Upper lobe of left lung (tissue), 6 donors: Measurements from ENCODE around the gene PLD2. TPM values are rescaled to one million over a fixed set of nuclear protein-coding genes. Genes with fewer than 3 reads are reported as not detected.
A peak's percentile ranks its signal among the peaks of the same experiment; 100 is the strongest.

ENCODE experiments used
- ATAC-seq, 2 donors: fragments of 200-7000 bp; cut with Tn5 transposase; one replicate each; pipeline ENCODE4 v1.9.1; 2022; ENCODE audit warnings: mild to moderate bottlenecking in 2 of 2, moderate library complexity in 2 of 2; ENCODE audit not compliant: low FRiP score in 2 of 2
- DNase-seq, 2 donors: peaks; one replicate each; pipeline ENCODE4 v3.0.0-alpha.2; 2019 to 2020
- H3K27ac ChIP-seq, 4 donors: fragments of 200-600 bp; sonication (generic); one replicate each; pipeline ENCODE4 v1.5.1; 2016 to 2019
- H3K27me3 ChIP-seq, 4 donors: fragments of 200-600 bp; sonication (generic); one replicate each; pipeline ENCODE4 v1.5.1; 2017 to 2019
- H3K36me3 ChIP-seq, 4 donors: fragments of 200-600 bp; sonication (generic); one replicate each; pipeline ENCODE4 v1.5.1; 2016 to 2019
- H3K4me1 ChIP-seq, 4 donors: fragments of 200-600 bp; sonication (generic); one replicate each; pipeline ENCODE4 v1.5.1; 2018 to 2019
- H3K4me3 ChIP-seq, 4 donors: fragments of 200-600 bp; sonication (generic); one replicate each; pipeline ENCODE4 v1.5.1; 2017 to 2019; ENCODE audit warnings: mild to moderate bottlenecking in 2 of 4, moderate library complexity in 1 of 4
- H3K9me3 ChIP-seq, 4 donors: fragments of 200-600 bp; sonication (generic); one replicate each; pipeline ENCODE4 v1.5.1; 2018 to 2019
- CTCF ChIP-seq, 6 experiments: fragments of 450-650 bp in 4 of 6; fragments of 200-600 bp in 2 of 6; sonication (generic) in 2 of 6; IDR thresholded peaks; one replicate each; pipeline ENCODE4 v1.5.1; 2016 to 2019; ENCODE audit warnings: antibody characterized with exemption in 6 of 6
- EP300 ChIP-seq, 4 donors: sonication (generic); formaldehyde crosslinking; IDR thresholded peaks; one replicate each; pipeline ENCODE4 v1.5.1; 2017; ENCODE audit warnings: antibody characterized with exemption in 4 of 4, control low read depth in 2 of 4
- POLR2A ChIP-seq, 4 donors: fragments of 450-650 bp; IDR thresholded peaks; one replicate each; pipeline ENCODE4 v1.5.1; 2016 to 2017; ENCODE audit warnings: antibody characterized with exemption in 4 of 4, mild to moderate bottlenecking in 2 of 4
- POLR2AphosphoS5 ChIP-seq, 2 donors: sonication (generic); formaldehyde crosslinking; IDR thresholded peaks; one replicate each; pipeline ENCODE4 v1.5.1; 2017; ENCODE audit warnings: antibody characterized with exemption in 2 of 2
- WGBS, 2 donors: methylation state at CpG; one replicate each; pipeline ENCODE4 v1.1.5; 2017 to 2018; 5-methylcytosine and 5-hydroxymethylcytosine counted together
- total RNA-seq, 6 donors: library from RNA; depleted of rRNA in 4 of 6; stranded (reverse); fragments of >200 nt in 4 of 6; gene quantifications; one replicate each; pipeline versions ENCODE4 v1.1.0 to v1.2.1, GENCODE V29; 2016 to 2021
- donor health status: DM: no; HTN: no; CAD: no; lungs with moderate emphysema.
- donor health status: DM: no; HTN: yes; CAD: no; lungs with severe emphysema.

Gene PLD2
- total RNA-seq, 6 donors from 2014 or later, result 15.0 to 51.3 (median 37.6) TPM

- peak overlapping the region; percentile 52 to 69 (median 56) for H3K27ac ChIP-seq
- 57 to 67% methylated on average over 8 to 9 of the region's 9 CpGs for WGBS, 2 donors
- peak in 1 of 2 donors; percentile 55 for ATAC-seq
These were observed 40.2 kb upstream of the PLD2 start for GRCh38 chr17:4766723-4767122.

GRCh38 chr17:4768298-4768697, 38.7 kb upstream of the PLD2 start:
- no peaks in the 10 kb centered on the region for H3K4me1 ChIP-seq

More at GRCh38 chr17:4766723-4767122, 40.2 kb upstream of the PLD2 start:
- TF ChIP-seq CTCF (IDR thresholded peaks at IDR 0.05) (no peak), EP300 (IDR thresholded peaks at IDR 0.05) (no peak), POLR2AphosphoS5 (IDR thresholded peaks at IDR 0.05) (no peak), POLR2A (IDR thresholded peaks at IDR 0.05) (no peak)
- Histone ChIP-seq H3K4me1 (no peaks in the 10 kb centered on the region), H3K4me3 (no peak overlapping the region), H3K36me3 (no peaks in the 10 kb centered on the region), H3K27me3 (no peaks in the 10 kb centered on the region), H3K9me3 (no peaks in the 10 kb centered on the region)
- no peak for DNase-seq

GRCh38 chr17:4769628-4770027, 37.3 kb upstream of the PLD2 start:
- DNase-seq, result no peak
- WGBS, 2 donors, result 83 to 94% methylated on average over 2 of the region's 2 CpGs
- no peaks in the 10 kb centered on the region for H3K36me3 ChIP-seq
- no peak overlapping the region for H3K27ac ChIP-seq
- H3K27me3 ChIP-seq, result no peaks in the 10 kb centered on the region
- no peak overlapping the region for H3K4me3 ChIP-seq
- ATAC-seq, result no peak
- TF ChIP-seq EP300 (IDR thresholded peaks at IDR 0.05), result no peak
- no peak for TF ChIP-seq POLR2AphosphoS5 (IDR thresholded peaks at IDR 0.05)
- no peaks in the 10 kb centered on the region for H3K4me1 ChIP-seq
- no peaks in the 10 kb centered on the region for H3K9me3 ChIP-seq

More at GRCh38 chr17:4768298-4768697, 38.7 kb upstream of the PLD2 start:
- Histone ChIP-seq H3K36me3 (no peaks in the 10 kb centered on the region), H3K27ac (peak overlapping the region in 1 of 4 donors; percentile 58), H3K4me3 (no peak overlapping the region), H3K27me3 (no peaks in the 10 kb centered on the region), H3K9me3 (no peaks in the 10 kb centered on the region)
- WGBS, 2 donors, result 67 to 68% methylated on average over 6 of the region's 6 CpGs
- DNase-seq (no peak), ATAC-seq (peak in 1 of 2 donors; percentile 49)
- TF ChIP-seq POLR2A (IDR thresholded peaks at IDR 0.05) (peak in 1 of 4 donors; percentile 64), EP300 (IDR thresholded peaks at IDR 0.05) (no peak)

GRCh38 chr17:4771519-4772234, 35.3 kb upstream of the PLD2 start, which contains the start of gene TM4SF5:
Gene TM4SF5, plus strand, starts transcription at chr17:4771886. Its CDS starts 37 bp downstream, at chr17:4771923.
- Histone ChIP-seq H3K27me3 (no peaks in the 10 kb centered on the region), H3K27ac (no peak within 1 kb of the TSS), H3K9me3 (no peaks in the 10 kb centered on the region), H3K36me3 (no peaks in the 10 kb centered on the region), H3K4me3 (no peak within 1 kb of the TSS), H3K4me1 (no peaks in the 10 kb centered on the region)
- DNase-seq, result peak in 1 of 2 donors; percentile 54
- no peak for ATAC-seq
- TF ChIP-seq POLR2AphosphoS5 (IDR thresholded peaks at IDR 0.05) (no peak), EP300 (IDR thresholded peaks at IDR 0.05) (no peak), CTCF (IDR thresholded peaks at IDR 0.05) (no peak), POLR2A (IDR thresholded peaks at IDR 0.05) (no peak)
- WGBS, 2 donors, result 49 to 68% methylated on average over 12 to 13 of the region's 13 CpGs

GRCh38 chr17:4772235-4772613, 34.7 kb upstream of the PLD2 start:
- H3K4me1 ChIP-seq, result no peaks in the 10 kb centered on the region
- TF ChIP-seq CTCF (IDR thresholded peaks at IDR 0.05) (no peak), POLR2A (IDR thresholded peaks at IDR 0.05) (no peak), EP300 (IDR thresholded peaks at IDR 0.05) (no peak), POLR2AphosphoS5 (IDR thresholded peaks at IDR 0.05) (no peak)
- H3K27me3 ChIP-seq, result no peaks in the 10 kb centered on the region
- ATAC-seq (no peak), DNase-seq (no peak)
- no peaks in the 10 kb centered on the region for H3K9me3 ChIP-seq
- no peak overlapping the region for H3K27ac ChIP-seq
- H3K4me3 ChIP-seq, result no peak overlapping the region
- no peaks in the 10 kb centered on the region for H3K36me3 ChIP-seq
- 72 to 78% methylated on average over 8 to 10 of the region's 10 CpGs for WGBS, 2 donors
